Right lobe of liver (tissue), 4 donors: ENCODE data around the gene SPATA24.

Source experiments
- CTCF ChIP-seq, 4 donors: fragments of 200-600 bp in 3 of 4; fragments of 450-650 bp in 1 of 4; IDR thresholded peaks; one replicate each; pipeline versions ENCODE4 v1.5.1 to v1.8.0; 2016 to 2022; ENCODE audit warnings: antibody characterized with exemption in 4 of 4, mild to moderate bottlenecking in 2 of 4
- POLR2A ChIP-seq: fragments of 450-650 bp; IDR thresholded peaks from one replicate; pipeline ENCODE4 v1.6.1; 2017; ENCODE audit warnings: antibody characterized with exemption, mild to moderate bottlenecking
- donor health status: DM: no; HTN: no; CAD: no.
- donor health status: DM: no; HTN: no; CAD: no.
- donor health status: DM: no; HTN: yes; CAD: no.

DNA sequence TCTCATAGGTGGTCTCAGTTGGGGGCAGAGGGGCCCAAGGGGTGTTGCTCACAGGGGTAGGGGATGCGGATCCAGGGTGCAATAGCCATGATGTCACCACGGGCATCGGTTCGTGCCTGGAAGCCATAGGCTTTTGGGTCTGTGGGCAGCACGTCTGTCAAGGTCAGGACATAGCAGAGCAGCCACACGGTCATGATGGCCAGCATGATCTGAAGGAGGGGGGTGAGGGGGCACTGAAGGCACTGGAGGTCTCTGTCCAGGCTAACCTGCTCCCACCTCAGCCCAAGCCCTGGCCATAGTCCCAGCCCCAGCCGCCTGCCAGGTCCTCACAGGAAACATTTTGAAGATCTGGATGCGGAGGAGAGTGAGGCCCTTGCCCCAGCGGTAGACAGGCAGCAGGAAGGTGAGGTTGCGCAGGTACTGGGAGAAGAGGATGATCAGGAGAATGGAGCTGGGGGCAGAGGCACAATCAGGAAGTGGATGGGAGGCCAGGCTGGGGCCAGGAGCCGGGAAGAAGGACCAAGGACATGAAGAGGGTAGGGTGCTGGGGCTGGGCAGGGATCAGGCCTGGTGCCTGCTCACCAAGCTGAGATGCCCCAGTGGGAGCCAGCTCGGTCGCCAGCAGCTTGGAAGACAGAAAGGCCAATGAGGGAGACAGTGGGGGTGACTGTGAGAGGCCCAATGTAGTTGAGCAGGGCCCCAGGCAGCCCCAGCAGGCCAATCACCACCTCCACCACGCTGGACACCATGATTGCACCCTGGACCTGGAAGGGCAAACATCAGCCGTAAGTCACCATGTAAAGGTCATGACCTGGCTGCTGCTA, 24.1 kb downstream of the SPATA24 start:
- TF ChIP-seq POLR2A: no peak
- no peak for TF ChIP-seq CTCF (IDR thresholded peaks at IDR 0.05)
